Measurements from ENCODE around the gene CRACR2B. TPM values are rescaled to one million over a fixed set of nuclear protein-coding genes. Genes with fewer than 3 reads are reported as not detected.

CRACR2B gene
- total and polyA plus RNA-seq, 2 donors (not counting 1 experiment from before 2014, with no cell fraction given): 9.7 to 67.7 TPM

GRCh38 chr11:828506-829175, 922 bp downstream of the CRACR2B start:
- 78% methylated on average over 19 of the region's 21 CpGs for WGBS (ENCODE audit: insufficient coverage)
- peaks cover 68% of the 10 kb centered on the region for H4K20me1 ChIP-seq (ENCODE audit: control insufficient read depth, insufficient read depth, low read length, poor library complexity, severe bottlenecking)
- no peak overlapping the region for H3K9ac ChIP-seq (ENCODE audit: low read length)
- no peak overlapping the region for H3K27ac ChIP-seq (ENCODE audit: low read length in 2 of 2)
- peaks cover 0 to 50% (median 18%) of the 10 kb centered on the region in 4 experiments for H3K27me3 ChIP-seq (replicated peaks in 1 of 4; ENCODE audit: control extremely low read depth in 1 of 4, control insufficient read depth in 3 of 4, insufficient read depth in 4 of 4, low read length in 3 of 4)
- peaks cover 0 to 15% (median 0%) of the 10 kb centered on the region in 3 donors for H3K9me3 ChIP-seq (ENCODE audit: control extremely low read depth in 1 of 3, control insufficient read depth in 2 of 3, insufficient read depth in 1 of 3, low read length in 2 of 3)
- H3K4me2 ChIP-seq (replicated peaks; ENCODE audit: low read depth, low read length, poor library complexity, severe bottlenecking): peak overlapping the region; percentile 99
- H2AFZ ChIP-seq (ENCODE audit: insufficient read depth, low read depth, low read length, poor library complexity, severe bottlenecking): no peak overlapping the region
- no peak for TF ChIP-seq EZH2 (IDR thresholded peaks at IDR 0.05; ENCODE audit: borderline replicate concordance, insufficient read depth, low read depth, low read length, poor library complexity, severe bottlenecking)
- no peak for TF ChIP-seq CTCF (IDR thresholded peaks at IDR 0.05)
- CTCF ChIA-PET: interaction anchor here (0.7 to 1.4 kb wide), 3 partner anchors 14 to 23 kb away, joined by 3 to 4 read pairs (median 3); partner anchors contain the start of gene TSPAN4
- H3K36me3 ChIP-seq (replicated peaks in 1 of 2; ENCODE audit: control extremely low read depth in 1 of 2, control insufficient read depth in 1 of 2, extremely low read depth in 1 of 2, insufficient read depth in 2 of 2, low read length in 1 of 2): peaks cover 0 to 6% of the 10 kb centered on the region in 2 experiments
- intact Hi-C loops (cut with micrococcal nuclease): no loop called here
- H3K27ac Mint-ChIP-seq: no peak overlapping the region
- peaks cover 49% of the 10 kb centered on the region for H3K4me1 Mint-ChIP-seq
- DNase-seq (peak; percentile 37), ATAC-seq (ENCODE audit: low read depth) (no peak)
- peak overlapping the region in 2 of 5 experiments; percentile 43 to 53 for H3K4me3 ChIP-seq (ENCODE audit: control extremely low read depth in 1 of 5, extremely low read depth in 1 of 5, insufficient read depth in 1 of 5, low read depth in 2 of 5, low read length in 4 of 5)
- no peaks in the 10 kb centered on the region for H3K79me2 ChIP-seq (ENCODE audit: control insufficient read depth, insufficient read depth, low read length)
- peak overlapping the region; percentile 88 for H3K4me3 Mint-ChIP-seq
- POLR2A ChIA-PET: interaction anchor here (0.6 to 6.4 kb wide), 3 partner anchors 9 to 164 kb away, joined by 4 to 57 read pairs (median 17); partner anchors contain the start of genes PNPLA2, POLR2L and TSPAN4
- H3K9me3 Mint-ChIP-seq (ENCODE audit: insufficient read depth): no peaks in the 10 kb centered on the region
- H3K4me1 ChIP-seq (ENCODE audit: control insufficient read depth in 2 of 2, insufficient read depth in 2 of 2, low read length in 2 of 2): peaks cover 66% of the 10 kb centered on the region in 2 donors
- H3K27me3 Mint-ChIP-seq: peaks cover 7% of the 10 kb centered on the region
